ENCODE measurements around the gene MPO. TPM values are rescaled to one million over a fixed set of nuclear protein-coding genes. Genes with fewer than 3 reads are reported as not detected.

The MPO gene
- total and polyA plus RNA-seq, 9 donors: 0.02 to 0.67 (median 0.11) TPM; not detected in 4

DNA sequence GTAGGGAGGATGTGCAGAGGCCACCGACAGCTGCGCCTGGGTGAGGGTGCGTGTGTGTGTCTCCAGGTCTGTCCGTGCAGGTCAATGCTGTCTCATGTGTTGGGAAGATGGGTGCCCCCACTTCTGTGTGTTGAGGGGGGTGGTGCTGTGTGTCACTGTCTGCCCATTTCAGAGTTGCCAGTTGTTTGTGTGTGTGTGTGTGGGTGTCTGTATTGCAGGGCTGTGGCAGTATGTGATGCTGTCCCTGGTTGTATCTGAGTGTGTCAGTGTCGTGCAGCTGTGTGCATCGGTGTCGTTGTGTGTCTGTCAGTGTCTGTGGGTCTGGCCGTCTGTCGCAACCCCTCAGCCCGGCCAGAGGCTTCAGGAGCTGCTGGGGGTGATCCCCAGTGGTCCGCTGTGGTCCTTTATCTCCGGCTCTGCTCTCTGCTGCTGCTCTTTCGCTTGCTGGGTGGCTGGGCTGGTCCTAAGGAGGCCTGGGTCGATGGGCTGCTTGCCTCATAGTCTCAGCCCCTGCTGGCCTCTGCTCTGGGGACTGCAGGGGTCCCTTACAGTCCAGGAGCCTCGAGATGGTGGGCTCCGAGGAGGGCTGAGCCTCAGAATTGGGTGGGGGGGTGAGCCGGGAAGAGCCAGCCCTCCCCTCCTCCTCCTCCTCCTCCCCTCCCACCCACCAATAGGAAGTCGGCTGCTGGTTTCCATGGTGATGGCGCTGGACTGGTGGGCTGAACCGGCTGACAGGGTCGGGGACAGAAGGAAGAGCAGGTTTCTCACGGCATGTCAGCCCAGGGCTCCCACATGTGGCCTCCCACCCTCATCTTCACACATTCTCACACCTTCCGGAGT is 47.7 kb upstream of the MPO start, which contains the start of gene TSPOAP1:
Gene TSPOAP1 (minus strand): TSS at position 601 of the 840 bp plus-strand sequence. CDS start 875 bp downstream, outside the sequence.
- DNase-seq: peak in 1 of 5 donors; percentile 38
- H3K27me3 ChIP-seq: no peaks in the 10 kb centered on the region
- intact Hi-C loops (cut with DNase I): no loop called here
- TF ChIP-seq POLR2A (IDR thresholded peaks at IDR 0.05) (no peak), EP300 (IDR thresholded peaks at IDR 0.05) (no peak)
- TF ChIP-seq, protein P1, sequence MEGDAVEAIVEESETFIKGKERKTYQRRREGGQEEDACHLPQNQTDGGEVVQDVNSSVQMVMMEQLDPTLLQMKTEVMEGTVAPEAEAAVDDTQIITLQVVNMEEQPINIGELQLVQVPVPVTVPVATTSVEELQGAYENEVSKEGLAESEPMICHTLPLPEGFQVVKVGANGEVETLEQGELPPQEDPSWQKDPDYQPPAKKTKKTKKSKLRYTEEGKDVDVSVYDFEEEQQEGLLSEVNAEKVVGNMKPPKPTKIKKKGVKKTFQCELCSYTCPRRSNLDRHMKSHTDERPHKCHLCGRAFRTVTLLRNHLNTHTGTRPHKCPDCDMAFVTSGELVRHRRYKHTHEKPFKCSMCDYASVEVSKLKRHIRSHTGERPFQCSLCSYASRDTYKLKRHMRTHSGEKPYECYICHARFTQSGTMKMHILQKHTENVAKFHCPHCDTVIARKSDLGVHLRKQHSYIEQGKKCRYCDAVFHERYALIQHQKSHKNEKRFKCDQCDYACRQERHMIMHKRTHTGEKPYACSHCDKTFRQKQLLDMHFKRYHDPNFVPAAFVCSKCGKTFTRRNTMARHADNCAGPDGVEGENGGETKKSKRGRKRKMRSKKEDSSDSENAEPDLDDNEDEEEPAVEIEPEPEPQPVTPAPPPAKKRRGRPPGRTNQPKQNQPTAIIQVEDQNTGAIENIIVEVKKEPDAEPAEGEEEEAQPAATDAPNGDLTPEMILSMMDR (IDR thresholded peaks at IDR 0.05): no peak
- WGBS, 3 donors: 14 to 23% (median 14%) methylated on average over 23 of the region's 23 CpGs
- no peak within 1 kb of the TSS for H3K4me3 ChIP-seq
- peaks cover 8% of the 10 kb centered on the region for H3K4me1 ChIP-seq (ENCODE audit: insufficient read depth)
- no peak within 1 kb of the TSS for H3K27ac ChIP-seq
- no peaks in the 10 kb centered on the region for H3K9me3 ChIP-seq
- H3K36me3 ChIP-seq: no peaks in the 10 kb centered on the region

DNA sequence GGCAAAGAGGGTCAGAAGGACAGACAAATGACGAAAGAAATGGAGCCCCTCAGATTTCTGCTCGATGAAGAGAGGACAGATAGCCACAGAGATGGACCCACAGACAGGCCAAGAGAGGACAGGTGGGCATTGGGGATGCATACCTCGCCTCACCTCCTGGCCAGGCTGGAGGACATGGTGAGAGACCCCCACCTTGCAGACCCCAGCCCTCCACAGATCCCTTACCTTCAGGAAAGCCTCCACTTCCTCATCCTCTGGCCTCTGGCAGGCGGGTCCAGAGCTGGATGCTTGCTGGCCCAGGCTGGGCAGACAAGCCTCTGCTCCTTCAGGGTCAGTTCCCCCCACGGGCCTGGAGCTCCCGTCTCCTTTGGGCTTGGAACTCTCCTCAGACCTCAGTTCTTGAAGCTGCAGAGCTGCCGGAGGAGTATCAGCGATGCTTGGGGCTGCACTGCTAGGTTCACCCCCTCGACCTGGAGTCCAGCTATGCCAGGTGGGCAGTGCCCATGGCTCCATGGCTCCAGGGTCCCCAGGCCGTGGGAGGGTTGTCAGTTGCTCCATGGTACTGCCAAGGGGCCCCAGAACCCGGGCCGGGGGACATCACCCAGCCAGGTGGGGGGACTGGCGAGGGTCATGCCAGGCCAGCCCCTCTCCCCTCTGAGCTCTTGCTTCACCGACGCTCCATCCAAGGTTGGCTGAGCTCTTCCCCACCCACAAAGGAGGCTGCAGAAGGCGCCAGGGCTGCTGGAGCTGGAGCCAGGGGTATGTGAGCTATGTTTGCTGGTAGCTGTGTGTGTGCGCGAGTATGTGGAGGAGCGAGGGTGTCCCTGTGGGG is 46.8 kb upstream of the MPO start:
- 49 to 67% (median 50%) methylated on average over 17 to 19 of the region's 19 CpGs for WGBS, 3 donors
- Histone ChIP-seq H3K36me3 (no peaks in the 10 kb centered on the region), H3K27ac (no peak overlapping the region), H3K4me3 (no peak overlapping the region), H3K9me3 (no peaks in the 10 kb centered on the region), H3K4me1 (ENCODE audit: insufficient read depth) (peaks cover 8% of the 10 kb centered on the region), H3K27me3 (no peaks in the 10 kb centered on the region)
- intact Hi-C loops (cut with DNase I): no loop called here
- peak in 1 of 5 donors; percentile 30 for DNase-seq
- TF ChIP-seq EP300 (IDR thresholded peaks at IDR 0.05): no peak
- no peak for TF ChIP-seq POLR2A (IDR thresholded peaks at IDR 0.05)
- TF ChIP-seq, protein P1 (IDR thresholded peaks at IDR 0.05): no peak

DNA sequence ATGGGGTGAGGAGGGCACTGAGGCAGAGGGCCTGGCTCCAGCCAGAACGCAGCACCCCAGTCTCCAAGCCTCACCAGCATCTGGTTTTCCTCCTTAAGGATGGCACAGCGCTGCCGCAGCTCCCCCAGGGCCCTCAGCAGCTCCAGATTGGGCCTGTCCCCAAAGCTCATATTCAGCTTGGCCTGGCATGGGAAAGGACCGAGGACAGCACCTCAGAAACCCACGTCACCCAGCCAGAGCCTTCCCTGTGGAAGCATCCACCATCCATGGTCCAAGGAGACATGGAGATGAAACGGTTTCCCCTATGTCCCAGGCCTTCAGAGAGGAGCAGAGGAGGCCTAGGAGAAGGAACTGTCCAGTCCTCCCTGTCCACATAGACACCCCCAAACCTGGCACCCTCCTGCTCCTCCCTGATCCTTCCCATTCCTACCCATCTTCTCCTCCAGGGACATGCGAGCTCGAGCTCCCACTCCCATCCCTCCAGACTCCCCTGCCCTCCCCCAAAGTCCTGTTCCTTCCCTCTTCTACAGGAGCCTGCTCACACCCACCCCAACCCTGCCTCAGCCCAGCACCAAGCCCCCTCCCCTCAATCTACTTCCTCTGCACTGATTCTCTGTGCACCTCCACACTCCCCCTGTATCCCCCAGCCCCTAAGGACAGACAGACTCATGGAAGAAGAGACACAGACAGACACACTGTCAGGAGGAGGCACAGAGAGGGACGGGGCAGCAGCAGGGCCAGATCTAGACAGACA is 46.1 kb upstream of the MPO start:
- H3K4me1 ChIP-seq (ENCODE audit: insufficient read depth): peaks cover 8% of the 10 kb centered on the region
- no peak overlapping the region for H3K27ac ChIP-seq
- WGBS, 3 donors: 84 to 94% (median 89%) methylated on average over 9 of the region's 9 CpGs
- no peak for TF ChIP-seq EP300 (IDR thresholded peaks at IDR 0.05)
- TF ChIP-seq, protein P1 (IDR thresholded peaks at IDR 0.05): no peak
- no peak for TF ChIP-seq POLR2A (IDR thresholded peaks at IDR 0.05)
- no peak for DNase-seq
- no peaks in the 10 kb centered on the region for H3K9me3 ChIP-seq
- H3K27me3 ChIP-seq: no peaks in the 10 kb centered on the region
- intact Hi-C loops (cut with DNase I): no loop called here
- no peaks in the 10 kb centered on the region for H3K36me3 ChIP-seq
- H3K4me3 ChIP-seq: no peak overlapping the region

DNA sequence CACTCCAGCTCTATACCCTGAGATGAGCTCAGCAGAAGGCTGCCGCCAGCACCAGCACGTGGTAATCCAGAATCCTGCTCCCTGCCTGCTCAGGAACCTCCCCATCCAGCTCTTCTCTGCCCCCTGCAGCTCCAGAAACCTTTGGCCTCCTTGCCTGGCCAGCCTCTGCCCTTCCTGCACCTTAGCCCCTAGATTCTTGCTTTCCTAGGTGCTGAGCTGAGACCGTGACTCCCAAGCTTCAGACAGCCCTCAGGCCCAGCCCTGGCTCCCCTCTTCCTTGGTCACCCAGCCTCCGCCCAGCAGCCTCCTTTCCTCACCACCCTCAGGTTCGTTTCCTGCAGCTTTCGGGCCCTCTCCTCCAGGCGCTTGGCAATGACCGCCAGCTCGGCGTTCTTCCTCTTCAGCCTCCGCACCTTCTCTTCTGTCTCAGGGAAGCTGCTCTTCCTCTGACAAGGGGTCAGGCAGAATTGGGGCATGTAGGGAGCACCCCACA is 45.3 kb upstream of the MPO start:
- Histone ChIP-seq H3K4me3 (no peak overlapping the region), H3K27me3 (no peaks in the 10 kb centered on the region), H3K9me3 (no peaks in the 10 kb centered on the region), H3K4me1 (ENCODE audit: insufficient read depth) (peaks cover 8% of the 10 kb centered on the region), H3K36me3 (no peaks in the 10 kb centered on the region), H3K27ac (no peak overlapping the region)
- TF ChIP-seq EP300 (IDR thresholded peaks at IDR 0.05) (no peak), POLR2A (IDR thresholded peaks at IDR 0.05) (no peak)
- TF ChIP-seq, protein P1 (IDR thresholded peaks at IDR 0.05): no peak
- intact Hi-C loops (cut with DNase I): no loop called here
- 88 to 94% (median 89%) methylated on average over 11 of the region's 11 CpGs for WGBS, 3 donors
- DNase-seq: no peak

All from ovary (tissue), 9 donors.